Omental fat pad (tissue), 4 donors: ENCODE data around the gene COL11A2. TPM values are rescaled to one million over a fixed set of nuclear protein-coding genes. Genes with fewer than 3 reads are reported as not detected.

ENCODE experiments used
- ATAC-seq: fragments of 150-250 bp; one replicate; pipeline ENCODE4 v1.9.1; 2016; ENCODE audit warnings: mild to moderate bottlenecking, moderate library complexity; ENCODE audit not compliant: low FRiP score
- DNase-seq: peaks from one replicate; pipeline ENCODE4 v3.0.0-alpha.2; 2019; ENCODE audit warnings: low spot score
- total RNA-seq, 4 donors: library from RNA; depleted of rRNA; stranded (reverse); fragments of >200 nt; gene quantifications; one replicate each; pipeline ENCODE4 v1.1.0, GENCODE V29; 2016
- TF ChIP-seq, protein P1 (sequence below), 3 donors: fragments of 450-650 bp; IDR thresholded peaks; one replicate each; pipeline ENCODE4 v1.5.1; 2016 to 2017; ENCODE audit warnings: antibody characterized with exemption in 3 of 3, mild to moderate bottlenecking in 3 of 3, moderate library complexity in 2 of 3

The COL11A2 gene
- total RNA-seq, 4 donors from 2014 or later = 0.13 to 1.3 (median 0.53) TPM

DNA sequence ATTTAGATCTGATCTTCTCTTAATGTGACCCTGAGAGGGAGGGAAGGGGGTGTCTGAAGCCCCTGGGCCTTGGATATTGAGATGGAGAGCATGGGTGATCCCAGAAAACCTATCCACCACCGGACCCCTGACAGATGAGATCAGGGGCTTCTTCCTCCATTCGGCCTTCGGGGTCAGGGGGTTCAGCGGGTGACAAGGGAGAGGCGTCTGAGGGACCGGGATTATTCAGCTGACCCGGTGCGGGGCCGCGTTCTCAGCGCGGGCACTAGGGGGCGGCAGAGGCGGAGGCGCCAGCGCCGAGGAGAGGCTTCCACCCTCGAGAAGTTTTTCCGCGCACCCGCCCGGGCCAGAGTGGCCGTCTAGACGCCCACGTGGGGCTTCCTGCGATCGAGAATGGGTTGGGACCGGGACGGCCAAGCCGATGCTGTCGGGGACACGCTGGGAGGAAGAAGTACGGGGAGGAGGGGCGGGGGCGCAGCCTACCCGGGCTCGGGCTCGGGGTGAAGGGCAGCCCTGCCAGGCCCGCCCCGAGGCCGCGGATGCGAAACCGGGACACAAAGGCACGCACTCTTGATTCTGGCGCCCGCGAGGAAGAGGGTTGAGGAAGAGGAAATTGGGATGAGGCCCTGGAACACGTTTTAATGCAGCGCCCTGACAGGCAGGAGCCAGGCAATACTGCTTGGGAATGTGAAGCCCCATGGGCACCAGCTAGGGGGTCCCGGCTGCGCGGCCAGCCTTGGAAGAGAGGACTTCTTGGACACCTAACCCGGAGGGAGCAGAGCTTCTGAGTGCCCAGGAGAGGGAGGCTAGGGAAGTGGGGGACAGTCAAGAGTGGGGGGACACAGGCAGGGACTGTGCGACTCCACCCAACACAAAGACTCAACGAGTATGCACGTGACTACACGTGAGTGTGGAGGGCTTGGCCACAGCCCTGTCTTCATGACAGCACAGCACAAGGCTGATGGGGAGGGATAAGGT lies 30.6 kb downstream of the COL11A2 start:
- ATAC-seq = peak; percentile 76
- DNase-seq = peak; percentile 67
- TF ChIP-seq, protein P1, sequence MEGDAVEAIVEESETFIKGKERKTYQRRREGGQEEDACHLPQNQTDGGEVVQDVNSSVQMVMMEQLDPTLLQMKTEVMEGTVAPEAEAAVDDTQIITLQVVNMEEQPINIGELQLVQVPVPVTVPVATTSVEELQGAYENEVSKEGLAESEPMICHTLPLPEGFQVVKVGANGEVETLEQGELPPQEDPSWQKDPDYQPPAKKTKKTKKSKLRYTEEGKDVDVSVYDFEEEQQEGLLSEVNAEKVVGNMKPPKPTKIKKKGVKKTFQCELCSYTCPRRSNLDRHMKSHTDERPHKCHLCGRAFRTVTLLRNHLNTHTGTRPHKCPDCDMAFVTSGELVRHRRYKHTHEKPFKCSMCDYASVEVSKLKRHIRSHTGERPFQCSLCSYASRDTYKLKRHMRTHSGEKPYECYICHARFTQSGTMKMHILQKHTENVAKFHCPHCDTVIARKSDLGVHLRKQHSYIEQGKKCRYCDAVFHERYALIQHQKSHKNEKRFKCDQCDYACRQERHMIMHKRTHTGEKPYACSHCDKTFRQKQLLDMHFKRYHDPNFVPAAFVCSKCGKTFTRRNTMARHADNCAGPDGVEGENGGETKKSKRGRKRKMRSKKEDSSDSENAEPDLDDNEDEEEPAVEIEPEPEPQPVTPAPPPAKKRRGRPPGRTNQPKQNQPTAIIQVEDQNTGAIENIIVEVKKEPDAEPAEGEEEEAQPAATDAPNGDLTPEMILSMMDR (IDR thresholded peaks at IDR 0.05) = peak in 1 of 3 donors; percentile 90

DNA sequence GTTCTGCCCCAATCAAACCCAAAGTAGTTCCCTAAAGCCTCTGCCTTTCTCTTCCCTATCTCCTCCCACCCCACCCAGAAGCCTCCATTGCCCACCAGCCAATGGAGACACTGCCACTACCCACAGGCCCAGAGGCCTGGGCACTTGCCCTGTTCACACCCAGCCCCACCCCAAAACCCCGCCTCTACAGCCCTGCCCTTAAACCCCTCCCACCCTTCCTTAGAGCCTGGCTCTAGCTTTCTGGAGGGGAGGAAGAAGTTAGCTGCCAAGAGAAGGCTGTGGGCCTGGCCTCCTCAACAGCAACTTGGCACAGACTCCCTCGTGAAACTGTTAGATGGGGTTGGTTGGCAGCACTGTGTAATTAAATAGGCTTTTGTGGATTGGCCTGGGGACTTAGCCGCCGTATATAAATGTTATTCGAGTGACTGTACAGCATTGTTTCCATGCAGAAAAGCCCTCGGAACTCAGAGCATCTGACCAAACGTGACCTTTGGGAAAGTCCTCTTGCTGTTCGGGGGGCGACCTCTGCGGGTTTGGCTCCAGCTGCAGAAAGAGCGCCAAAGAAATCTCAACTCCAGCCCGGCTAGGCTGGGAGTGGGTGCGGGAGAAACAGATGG lies 31.4 kb downstream of the COL11A2 start:
- TF ChIP-seq, protein P1 (IDR thresholded peaks at IDR 0.05) = no peak
- DNase-seq (no peak), ATAC-seq (peak; percentile 38)

DNA sequence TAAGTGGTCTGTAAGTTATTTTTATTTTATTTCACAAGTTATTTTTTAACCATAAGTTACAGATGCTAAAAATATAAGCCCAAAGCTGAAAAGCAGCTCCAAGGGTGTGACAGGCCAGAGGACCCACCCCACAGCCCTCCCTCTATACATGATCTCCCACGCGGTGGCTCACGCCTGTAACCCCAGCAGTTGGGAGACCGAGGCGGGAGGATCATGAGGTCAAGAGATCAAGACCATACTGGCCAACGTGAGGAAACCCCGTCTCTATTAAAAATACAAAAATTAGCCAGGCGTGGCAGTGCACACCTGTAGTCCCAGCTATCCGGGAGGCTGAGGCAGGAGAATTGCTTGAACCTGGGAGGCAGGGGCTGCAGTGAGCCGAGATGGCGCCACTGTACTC lies 32.2 kb downstream of the COL11A2 start:
- DNase-seq (no peak), ATAC-seq (no peak)
- TF ChIP-seq, protein P1 (IDR thresholded peaks at IDR 0.05) = no peak

DNA sequence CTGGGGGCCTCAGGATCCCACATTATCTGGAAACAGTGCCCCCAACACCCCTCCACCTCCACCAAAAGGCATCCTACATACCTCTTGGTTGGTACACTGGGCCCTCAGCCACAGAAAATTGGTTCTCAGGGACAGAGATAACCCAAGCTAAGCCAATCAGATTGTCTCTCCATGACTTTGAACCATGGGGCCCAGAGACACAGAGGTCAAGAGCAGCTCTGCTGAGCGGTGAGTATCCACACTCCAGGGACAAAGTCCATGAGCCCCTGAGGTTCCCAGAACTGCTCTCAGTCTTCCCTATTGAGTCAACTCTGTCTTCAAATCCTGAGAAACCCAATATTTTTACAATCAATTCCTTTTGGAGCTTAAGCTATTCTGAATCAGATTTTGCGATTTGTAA lies 35.3 kb downstream of the COL11A2 start:
- no peak for DNase-seq
- ATAC-seq = no peak
- TF ChIP-seq, protein P1 (IDR thresholded peaks at IDR 0.05) = no peak

DNA sequence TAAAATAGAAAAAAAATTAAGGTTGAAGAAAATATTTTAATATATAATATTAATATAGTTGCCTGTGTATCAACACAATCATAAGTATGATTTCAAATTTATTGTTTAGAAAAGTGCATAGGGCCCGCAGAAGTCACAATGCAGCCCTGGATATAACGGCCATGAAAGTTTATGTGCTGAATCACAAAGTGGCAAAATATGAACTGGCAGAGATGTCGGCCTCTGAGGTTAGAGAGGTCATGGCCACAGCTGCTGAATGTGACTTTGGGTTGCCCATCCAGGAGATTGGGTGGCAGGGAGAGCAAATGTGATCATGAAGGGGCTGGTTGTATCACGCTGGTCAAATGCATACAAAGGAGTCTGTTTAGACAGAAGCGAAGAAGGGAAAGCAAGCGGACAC lies 35.7 kb downstream of the COL11A2 start:
- DNase-seq = no peak
- TF ChIP-seq, protein P1 (IDR thresholded peaks at IDR 0.05) = no peak
- no peak for ATAC-seq

DNA sequence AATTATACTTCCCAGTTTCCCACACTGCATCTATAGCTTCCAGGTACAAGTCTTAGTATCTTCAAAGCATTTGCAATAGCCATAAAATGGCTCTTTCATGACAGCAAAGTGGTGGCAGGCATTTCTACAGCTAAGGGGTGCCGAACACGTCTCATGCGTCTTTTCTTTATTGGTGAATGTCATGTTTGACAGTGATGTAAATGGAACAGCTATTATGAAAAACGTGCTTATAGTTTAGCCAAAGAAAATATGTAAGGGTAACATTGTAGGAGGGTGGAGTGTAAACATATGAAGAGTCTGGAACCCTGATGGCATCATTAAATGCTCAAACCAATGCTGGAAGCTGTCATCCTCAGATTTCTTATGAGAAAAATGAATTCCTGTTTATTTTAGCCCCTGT lies 37.9 kb downstream of the COL11A2 start:
- ATAC-seq (no peak), DNase-seq (no peak)
- TF ChIP-seq, protein P1 (IDR thresholded peaks at IDR 0.05) = no peak
